Measurements from ENCODE around the gene CNTLN. TPM values are rescaled to one million over a fixed set of nuclear protein-coding genes. Genes with fewer than 3 reads are reported as not detected.

Gene CNTLN
- total and polyA plus RNA-seq, 2 donors from 2014 or later = 2.0 to 8.0 TPM

DNA sequence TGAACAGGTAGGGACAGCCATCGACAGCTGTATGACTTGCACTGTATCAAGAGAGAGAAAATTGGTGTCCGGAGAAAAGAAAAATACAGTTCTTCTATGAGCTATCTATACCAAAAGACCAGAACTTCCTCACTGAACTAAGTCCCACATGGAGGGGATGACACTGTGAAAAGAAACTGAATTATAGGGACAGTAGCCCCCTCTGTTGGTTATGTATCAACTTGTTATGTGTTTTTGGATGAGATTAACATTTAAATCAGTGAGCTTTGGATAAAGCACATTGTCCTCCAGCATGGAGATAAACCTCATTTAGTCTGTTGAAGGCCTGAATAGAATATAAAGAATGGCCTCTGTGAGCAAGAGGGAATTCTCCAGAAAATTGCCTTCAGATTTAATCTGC is 267.5 kb downstream of the CNTLN start:
- H3K4me1 ChIP-seq (ENCODE audit: control insufficient read depth in 2 of 3, insufficient read depth in 2 of 3, low read depth in 1 of 3, low read length in 3 of 3) = no peaks in the 10 kb centered on the region
- no peaks in the 10 kb centered on the region for H3K9me3 ChIP-seq (ENCODE audit: control insufficient read depth in 2 of 3, insufficient read depth in 1 of 3, low read length in 3 of 3)
- H3K36me3 ChIP-seq (ENCODE audit: control insufficient read depth in 2 of 3, insufficient read depth in 3 of 3, low read length in 3 of 3) = no peaks in the 10 kb centered on the region
- no peaks in the 10 kb centered on the region for H3K27me3 ChIP-seq (ENCODE audit: control insufficient read depth, insufficient read depth, low read length)
- intact Hi-C loops (cut with DNase I) = no loop called here
- H3K9ac ChIP-seq (ENCODE audit: low read length in 3 of 3) = no peak overlapping the region
- H3K27ac ChIP-seq (ENCODE audit: low read depth in 2 of 2, low read length in 2 of 2) = no peak overlapping the region
- H3K4me3 ChIP-seq (ENCODE audit: low read length in 3 of 3) = no peak overlapping the region
- DNase-seq (peak in 2 of 5 donors; percentile 3), FAIRE-seq (no peak)
- no peak for TF ChIP-seq CTCF (IDR thresholded peaks at IDR 0.05; ENCODE audit: borderline replicate concordance, extremely low read depth, insufficient read depth)

DNA sequence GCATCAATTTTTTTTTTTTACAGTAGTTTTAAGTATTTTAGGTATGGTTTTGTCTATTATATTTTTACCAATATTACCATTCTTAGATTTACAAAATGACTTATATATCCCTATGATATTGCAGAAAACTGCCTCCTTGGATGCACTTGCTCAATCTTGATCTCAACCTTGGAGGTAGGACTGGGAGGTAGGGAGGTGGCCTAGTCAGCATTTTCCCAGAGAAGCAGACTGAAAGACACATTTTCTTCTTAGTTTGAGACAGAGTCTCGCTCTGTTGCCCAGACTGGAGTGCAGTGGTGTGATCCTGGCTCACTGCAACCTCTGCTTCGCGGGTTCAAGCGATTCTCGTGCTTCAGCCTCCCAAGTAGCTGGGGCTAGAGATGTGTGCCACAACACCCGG is 268.7 kb downstream of the CNTLN start:
- H3K27me3 ChIP-seq (ENCODE audit: control insufficient read depth, insufficient read depth, low read length) = no peaks in the 10 kb centered on the region
- H3K36me3 ChIP-seq (ENCODE audit: control insufficient read depth in 2 of 3, insufficient read depth in 3 of 3, low read length in 3 of 3) = no peaks in the 10 kb centered on the region
- H3K9ac ChIP-seq (ENCODE audit: low read length in 3 of 3) = no peak overlapping the region
- H3K4me3 ChIP-seq (ENCODE audit: low read length in 3 of 3) = no peak overlapping the region
- DNase-seq = no peak
- FAIRE-seq = no peak
- H3K9me3 ChIP-seq (ENCODE audit: control insufficient read depth in 2 of 3, insufficient read depth in 1 of 3, low read length in 3 of 3) = no peaks in the 10 kb centered on the region
- no peaks in the 10 kb centered on the region for H3K4me1 ChIP-seq (ENCODE audit: control insufficient read depth in 2 of 3, insufficient read depth in 2 of 3, low read depth in 1 of 3, low read length in 3 of 3)
- H3K27ac ChIP-seq (ENCODE audit: low read depth in 2 of 2, low read length in 2 of 2) = no peak overlapping the region
- intact Hi-C loops (cut with DNase I) = no loop called here
- TF ChIP-seq CTCF (IDR thresholded peaks at IDR 0.05; ENCODE audit: borderline replicate concordance, extremely low read depth, insufficient read depth) = no peak

GRCh38 chr9:17414986-17415385 is 280.1 kb downstream of the CNTLN start:
- Histone ChIP-seq H3K27ac (ENCODE audit: low read depth in 2 of 2, low read length in 2 of 2) (no peak overlapping the region), H3K36me3 (ENCODE audit: control insufficient read depth in 2 of 3, insufficient read depth in 3 of 3, low read length in 3 of 3) (no peaks in the 10 kb centered on the region), H3K9ac (ENCODE audit: low read length in 3 of 3) (no peak overlapping the region), H3K4me1 (ENCODE audit: control insufficient read depth in 2 of 3, insufficient read depth in 2 of 3, low read depth in 1 of 3, low read length in 3 of 3) (no peaks in the 10 kb centered on the region), H3K9me3 (ENCODE audit: control insufficient read depth in 2 of 3, insufficient read depth in 1 of 3, low read length in 3 of 3) (no peaks in the 10 kb centered on the region), H3K27me3 (ENCODE audit: control insufficient read depth, insufficient read depth, low read length) (no peaks in the 10 kb centered on the region), H3K4me3 (ENCODE audit: low read length in 3 of 3) (no peak overlapping the region)
- TF ChIP-seq CTCF (IDR thresholded peaks at IDR 0.05; ENCODE audit: borderline replicate concordance, extremely low read depth, insufficient read depth) = no peak
- intact Hi-C loops (cut with DNase I) = no loop called here
- no peak for DNase-seq
- no peak for FAIRE-seq

GRCh38 chr9:17422994-17423680 is 288.3 kb downstream of the CNTLN start:
- Histone ChIP-seq H3K4me3 (ENCODE audit: low read length in 3 of 3) (no peak overlapping the region), H3K36me3 (ENCODE audit: control insufficient read depth in 2 of 3, insufficient read depth in 3 of 3, low read length in 3 of 3) (no peaks in the 10 kb centered on the region), H3K9ac (ENCODE audit: low read length in 3 of 3) (no peak overlapping the region), H3K27me3 (ENCODE audit: control insufficient read depth, insufficient read depth, low read length) (no peaks in the 10 kb centered on the region), H3K4me1 (ENCODE audit: control insufficient read depth in 2 of 3, insufficient read depth in 2 of 3, low read depth in 1 of 3, low read length in 3 of 3) (no peaks in the 10 kb centered on the region), H3K27ac (ENCODE audit: low read depth in 2 of 2, low read length in 2 of 2) (no peak overlapping the region), H3K9me3 (ENCODE audit: control insufficient read depth in 2 of 3, insufficient read depth in 1 of 3, low read length in 3 of 3) (no peaks in the 10 kb centered on the region)
- FAIRE-seq (no peak), DNase-seq (no peak)
- no peak for TF ChIP-seq CTCF (IDR thresholded peaks at IDR 0.05; ENCODE audit: borderline replicate concordance, extremely low read depth, insufficient read depth)
- intact Hi-C loops (cut with DNase I) = no loop called here

All from kidney (tissue), 14 donors.